ENCODE data around the gene ST6GAL1.

The ST6GAL1 gene

GRCh38 chr3:186974824-186975313 is 44.5 kb downstream of the ST6GAL1 start:
- Histone ChIP-seq H3K4me3 (no peak overlapping the region), H3K27ac (peak overlapping the region in 1 of 2 donors; percentile 84)
- no peak for DNase-seq (ENCODE audit: low spot score)
- no peak for TF ChIP-seq CTCF (IDR thresholded peaks at IDR 0.05)

- Histone ChIP-seq H3K4me3 (no peak overlapping the region), H3K27ac (peak overlapping the region; percentile 84 to 86)
- DNase-seq (ENCODE audit: low spot score): no peak
- TF ChIP-seq CTCF (IDR thresholded peaks at IDR 0.05): no peak
These were observed 45.4 kb downstream of the ST6GAL1 start for GRCh38 chr3:186975726-186976125.

- Histone ChIP-seq H3K4me3 (peak overlapping the region; percentile 20), H3K27ac (peak overlapping the region; percentile 84 to 86)
- no peak for TF ChIP-seq CTCF (IDR thresholded peaks at IDR 0.05)
- peak; percentile 94 for DNase-seq (ENCODE audit: low spot score)
These were observed 46.8 kb downstream of the ST6GAL1 start for GRCh38 chr3:186976837-186977750.

- H3K4me3 ChIP-seq: no peak overlapping the region
- no peak for TF ChIP-seq CTCF (IDR thresholded peaks at IDR 0.05)
- no peak for DNase-seq (ENCODE audit: low spot score)
- peak overlapping the region; percentile 84 to 86 for H3K27ac ChIP-seq
These were observed 48.4 kb downstream of the ST6GAL1 start for GRCh38 chr3:186978712-186979111.

- no peak overlapping the region for H3K4me3 ChIP-seq
- DNase-seq (ENCODE audit: low spot score): no peak
- no peak overlapping the region for H3K27ac ChIP-seq
- TF ChIP-seq CTCF (IDR thresholded peaks at IDR 0.05): no peak
These were observed 49.5 kb downstream of the ST6GAL1 start for GRCh38 chr3:186979852-186980251.

- no peak for TF ChIP-seq CTCF (IDR thresholded peaks at IDR 0.05)
- no peak overlapping the region for H3K4me3 ChIP-seq
- no peak overlapping the region for H3K27ac ChIP-seq
- no peak for DNase-seq (ENCODE audit: low spot score)
These were observed 50.7 kb downstream of the ST6GAL1 start for GRCh38 chr3:186980989-186981388.

GRCh38 chr3:186983659-186984058 is 53.3 kb downstream of the ST6GAL1 start:
- no peak overlapping the region for H3K27ac ChIP-seq
- DNase-seq (ENCODE audit: low spot score): no peak
- H3K4me3 ChIP-seq: no peak overlapping the region
- TF ChIP-seq CTCF (IDR thresholded peaks at IDR 0.05): no peak
